ENCODE data around the gene KCNIP4.

Gene KCNIP4

GRCh38 chr4:21385706-21386105 lies 562.9 kb downstream of the KCNIP4 start:
- no peak for TF ChIP-seq CTCF (conservative IDR thresholded peaks at IDR 0.05; ENCODE audit: low read depth, low read length)
- H3K27me3 ChIP-seq (ENCODE audit: insufficient read depth, low read depth): no peaks in the 10 kb centered on the region
- no peak overlapping the region for H3K9ac ChIP-seq
- no peaks in the 10 kb centered on the region for H3K4me1 ChIP-seq (ENCODE audit: low read depth, poor library complexity, severe bottlenecking)
- H4K20me1 ChIP-seq (ENCODE audit: insufficient read depth): no peaks in the 10 kb centered on the region
- H3K79me2 ChIP-seq (ENCODE audit: insufficient read depth, low read depth): no peaks in the 10 kb centered on the region
- H3K4me3 ChIP-seq (IDR thresholded peaks at IDR 0.05; ENCODE audit: insufficient read depth, low read depth, low read length): no peak overlapping the region
- no peaks in the 10 kb centered on the region for H3K36me3 ChIP-seq (ENCODE audit: insufficient read depth)
- no peak overlapping the region for H2AFZ ChIP-seq (ENCODE audit: low read depth)
- no peak overlapping the region for H3K4me2 ChIP-seq
- no peak overlapping the region for H3K27ac ChIP-seq

- no peak overlapping the region for H3K27ac ChIP-seq
- no peak overlapping the region for H3K9ac ChIP-seq
- no peaks in the 10 kb centered on the region for H3K27me3 ChIP-seq (ENCODE audit: insufficient read depth, low read depth)
- H3K4me3 ChIP-seq (IDR thresholded peaks at IDR 0.05; ENCODE audit: insufficient read depth, low read depth, low read length): no peak overlapping the region
- H3K4me2 ChIP-seq: no peak overlapping the region
- H3K36me3 ChIP-seq (ENCODE audit: insufficient read depth): no peaks in the 10 kb centered on the region
- no peak overlapping the region for H2AFZ ChIP-seq (ENCODE audit: low read depth)
- no peaks in the 10 kb centered on the region for H4K20me1 ChIP-seq (ENCODE audit: insufficient read depth)
- H3K79me2 ChIP-seq (ENCODE audit: insufficient read depth, low read depth): no peaks in the 10 kb centered on the region
- no peaks in the 10 kb centered on the region for H3K4me1 ChIP-seq (ENCODE audit: low read depth, poor library complexity, severe bottlenecking)
- no peak for TF ChIP-seq CTCF (conservative IDR thresholded peaks at IDR 0.05; ENCODE audit: low read depth, low read length)
Observed at GRCh38 chr4:21384609-21385008, 564.0 kb downstream of the KCNIP4 start.

GRCh38 chr4:21380861-21381260 lies 567.7 kb downstream of the KCNIP4 start:
- TF ChIP-seq CTCF (conservative IDR thresholded peaks at IDR 0.05; ENCODE audit: low read depth, low read length): no peak
- Histone ChIP-seq H3K27ac (no peak overlapping the region), H3K4me1 (ENCODE audit: low read depth, poor library complexity, severe bottlenecking) (no peaks in the 10 kb centered on the region), H3K9ac (no peak overlapping the region), H3K4me2 (no peak overlapping the region), H3K36me3 (ENCODE audit: insufficient read depth) (no peaks in the 10 kb centered on the region), H4K20me1 (ENCODE audit: insufficient read depth) (no peaks in the 10 kb centered on the region), H3K79me2 (ENCODE audit: insufficient read depth, low read depth) (no peaks in the 10 kb centered on the region), H2AFZ (ENCODE audit: low read depth) (no peak overlapping the region), H3K4me3 (IDR thresholded peaks at IDR 0.05; ENCODE audit: insufficient read depth, low read depth, low read length) (no peak overlapping the region), H3K27me3 (ENCODE audit: insufficient read depth, low read depth) (no peaks in the 10 kb centered on the region)

GRCh38 chr4:21377046-21377445 lies 571.5 kb downstream of the KCNIP4 start:
- Histone ChIP-seq H3K27me3 (ENCODE audit: insufficient read depth, low read depth) (no peaks in the 10 kb centered on the region), H3K4me2 (no peak overlapping the region)
- no peak for TF ChIP-seq CTCF (conservative IDR thresholded peaks at IDR 0.05; ENCODE audit: low read depth, low read length)

More at GRCh38 chr4:21377046-21377445, 571.5 kb downstream of the KCNIP4 start:
- H3K9ac ChIP-seq: no peak overlapping the region
- H3K36me3 ChIP-seq (ENCODE audit: insufficient read depth): no peaks in the 10 kb centered on the region
- H3K4me1 ChIP-seq (ENCODE audit: low read depth, poor library complexity, severe bottlenecking): no peaks in the 10 kb centered on the region
- no peak overlapping the region for H3K27ac ChIP-seq
- H2AFZ ChIP-seq (ENCODE audit: low read depth): no peak overlapping the region
- H4K20me1 ChIP-seq (ENCODE audit: insufficient read depth): no peaks in the 10 kb centered on the region
- no peaks in the 10 kb centered on the region for H3K79me2 ChIP-seq (ENCODE audit: insufficient read depth, low read depth)
- no peak overlapping the region for H3K4me3 ChIP-seq (IDR thresholded peaks at IDR 0.05; ENCODE audit: insufficient read depth, low read depth, low read length)

All from KMS-11 (cell line).